Activated naive CD4-positive, alpha-beta T cell treated with anti-CD3 and anti-CD28 coated beads, Interleukin-2, amount 10 ng/mL, durations not matched to agents 7 days and 5 days (primary cell): Measurements from ENCODE around the gene TLN1.

Experiments
- CTCF ChIA-PET: fragments of 350-600 bp; sonication (Branson Sonifier 250); formaldehyde crosslinking; loops from one replicate; lab custom pipeline; 2021; ENCODE audit warnings: antibody characterized with exemption; lab: Charles Lee
- DNase-seq: peaks from one replicate; pipeline ENCODE4 v3.0.0-alpha.2; 2020
- H3K27ac Mint-ChIP-seq: one replicate; pipeline ENCODE4 v1.8.0; 2021; ENCODE audit warnings: mild to moderate bottlenecking, moderate library complexity, mixed read lengths
- H3K27me3 Mint-ChIP-seq: one replicate; pipeline ENCODE4 v1.8.0; 2021; ENCODE audit warnings: mild to moderate bottlenecking, mixed read lengths
- H3K36me3 Mint-ChIP-seq: one replicate; pipeline ENCODE4 v1.8.0; 2021; ENCODE audit warnings: mixed read lengths
- H3K4me1 Mint-ChIP-seq: one replicate; pipeline ENCODE4 v1.8.0; 2021; ENCODE audit warnings: mixed read lengths
- H3K4me3 Mint-ChIP-seq: one replicate; pipeline ENCODE4 v1.8.0; 2021; ENCODE audit warnings: mild to moderate bottlenecking, moderate library complexity, mixed read lengths
- H3K9me3 Mint-ChIP-seq: one replicate; pipeline ENCODE4 v1.8.0; 2021; ENCODE audit warnings: mixed read lengths

TLN1 gene

GRCh38 chr9:35702696-35703095 is 29.3 kb downstream of the TLN1 start:
- no peak overlapping the region for H3K27ac Mint-ChIP-seq
- H3K4me3 Mint-ChIP-seq = no peak overlapping the region
- peaks cover 45% of the 10 kb centered on the region for H3K36me3 Mint-ChIP-seq
- CTCF ChIA-PET = interaction anchor here (1.2 kb wide), 1 partner anchor 99 kb away, joined by 3 read pairs; no protein-coding TSS in a partner anchor
- no peak for DNase-seq
- no peaks in the 10 kb centered on the region for H3K27me3 Mint-ChIP-seq
- no peaks in the 10 kb centered on the region for H3K4me1 Mint-ChIP-seq
- H3K9me3 Mint-ChIP-seq = no peaks in the 10 kb centered on the region

- H3K27me3 Mint-ChIP-seq = no peaks in the 10 kb centered on the region
- no peaks in the 10 kb centered on the region for H3K9me3 Mint-ChIP-seq
- CTCF ChIA-PET = interaction anchor here (0.6 to 1.8 kb wide), 4 partner anchors 26 to 82 kb away, joined by 3 to 4 read pairs (median 4); no protein-coding TSS in a partner anchor
- H3K4me3 Mint-ChIP-seq = no peak overlapping the region
- DNase-seq = no peak
- H3K4me1 Mint-ChIP-seq = no peaks in the 10 kb centered on the region
- H3K36me3 Mint-ChIP-seq = peaks cover 45% of the 10 kb centered on the region
- no peak overlapping the region for H3K27ac Mint-ChIP-seq
Measured at GRCh38 chr9:35700942-35701341, 31.1 kb downstream of the TLN1 start.

- CTCF ChIA-PET = interaction anchor here (0.7 to 1.8 kb wide), 3 partner anchors 29 to 91 kb away, joined by 3 to 4 read pairs (median 4); no protein-coding TSS in a partner anchor
- Mint-ChIP-seq H3K9me3 (no peaks in the 10 kb centered on the region), H3K4me3 (no peak overlapping the region), H3K27me3 (no peaks in the 10 kb centered on the region), H3K4me1 (no peaks in the 10 kb centered on the region), H3K27ac (no peak overlapping the region), H3K36me3 (peaks cover 42% of the 10 kb centered on the region)
- DNase-seq = no peak
Measured at GRCh38 chr9:35700031-35700430, 32.0 kb downstream of the TLN1 start.

GRCh38 chr9:35698231-35698630 is 33.8 kb downstream of the TLN1 start:
- Mint-ChIP-seq H3K4me3 (no peak overlapping the region), H3K9me3 (no peaks in the 10 kb centered on the region), H3K4me1 (no peaks in the 10 kb centered on the region), H3K36me3 (peaks cover 26% of the 10 kb centered on the region), H3K27me3 (no peaks in the 10 kb centered on the region), H3K27ac (no peak overlapping the region)
- CTCF ChIA-PET = interaction anchor here (1.4 to 6.4 kb wide), 10 partner anchors 9 to 107 kb away, joined by 3 to 96 read pairs (median 22); partner anchors contain the start of genes ARHGEF39, CCDC107, CREB3 and RMRP
- DNase-seq = no peak

- H3K4me1 Mint-ChIP-seq = no peaks in the 10 kb centered on the region
- H3K9me3 Mint-ChIP-seq = no peaks in the 10 kb centered on the region
- no peak for DNase-seq
- no peak overlapping the region for H3K27ac Mint-ChIP-seq
- CTCF ChIA-PET = interaction anchor here (1.2 to 6.4 kb wide), 18 partner anchors 9 to 136 kb away, joined by 3 to 96 read pairs (median 14); partner anchors contain the start of genes ARHGEF39, CCDC107, CREB3 and GBA2
- H3K27me3 Mint-ChIP-seq = no peaks in the 10 kb centered on the region
- H3K36me3 Mint-ChIP-seq = peaks cover 21% of the 10 kb centered on the region
- no peak overlapping the region for H3K4me3 Mint-ChIP-seq
Measured at GRCh38 chr9:35697486-35697885, 34.5 kb downstream of the TLN1 start.

- H3K4me1 Mint-ChIP-seq = peaks cover 4% of the 10 kb centered on the region
- peaks cover 21% of the 10 kb centered on the region for H3K36me3 Mint-ChIP-seq
- DNase-seq = peak; percentile 66
- H3K9me3 Mint-ChIP-seq = no peaks in the 10 kb centered on the region
- H3K27me3 Mint-ChIP-seq = no peaks in the 10 kb centered on the region
- CTCF ChIA-PET = interaction anchor here (0.7 to 6.4 kb wide), 42 partner anchors 9 to 185 kb away, joined by 3 to 96 read pairs (median 5); partner anchors contain the start of genes ARHGEF39, CCDC107, CD72 and CREB3
- peak overlapping the region; percentile 50 for H3K27ac Mint-ChIP-seq
- H3K4me3 Mint-ChIP-seq = no peak overlapping the region
Measured at GRCh38 chr9:35696520-35697215, 35.3 kb downstream of the TLN1 start.

- H3K27me3 Mint-ChIP-seq = peaks cover 3% of the 10 kb centered on the region
- no peak for DNase-seq
- H3K27ac Mint-ChIP-seq = no peak overlapping the region
- no peaks in the 10 kb centered on the region for H3K9me3 Mint-ChIP-seq
- H3K36me3 Mint-ChIP-seq = peaks cover 21% of the 10 kb centered on the region
- H3K4me3 Mint-ChIP-seq = no peak overlapping the region
- CTCF ChIA-PET = interaction anchor here (0.6 to 6.4 kb wide), 38 partner anchors 8 to 1589 kb away, joined by 3 to 96 read pairs (median 6); partner anchors contain the start of genes ARHGEF39, CCDC107, CD72 and CREB3
- H3K4me1 Mint-ChIP-seq = peaks cover 11% of the 10 kb centered on the region
Measured at GRCh38 chr9:35695943-35696401, 36.0 kb downstream of the TLN1 start.

GRCh38 chr9:35691757-35692301 is 40.2 kb downstream of the TLN1 start:
- Mint-ChIP-seq H3K27me3 (peaks cover 20% of the 10 kb centered on the region), H3K4me3 (peak overlapping the region; percentile 80), H3K27ac (no peak overlapping the region), H3K9me3 (no peaks in the 10 kb centered on the region), H3K36me3 (peaks cover 10% of the 10 kb centered on the region), H3K4me1 (peaks cover 27% of the 10 kb centered on the region)
- no peak for DNase-seq
- CTCF ChIA-PET = interaction anchor here (0.6 to 2.3 kb wide), 5 partner anchors 19 to 81 kb away, joined by 3 to 6 read pairs (median 4); partner anchors contain the start of gene CA9

GRCh38 chr9:35691334-35691650 is 40.7 kb downstream of the TLN1 start:
- CTCF ChIA-PET = interaction anchor here (1.0 to 2.3 kb wide), 4 partner anchors 18 to 80 kb away, joined by 3 to 6 read pairs (median 4); partner anchors contain the start of gene CA9
- peaks cover 20% of the 10 kb centered on the region for H3K27me3 Mint-ChIP-seq

GRCh38 chr9:35690614-35691333 is 41.2 kb downstream of the TLN1 start:
- Mint-ChIP-seq H3K27me3 (peaks cover 20% of the 10 kb centered on the region), H3K9me3 (no peaks in the 10 kb centered on the region), H3K36me3 (peaks cover under 1% of the 10 kb centered on the region), H3K4me3 (peak overlapping the region; percentile 80), H3K4me1 (peaks cover 27% of the 10 kb centered on the region), H3K27ac (no peak overlapping the region)
- CTCF ChIA-PET = interaction anchor here (0.9 to 2.3 kb wide), 4 partner anchors 18 to 80 kb away, joined by 3 to 6 read pairs (median 4); partner anchors contain the start of gene CA9
- peak; percentile 66 for DNase-seq

More at GRCh38 chr9:35691334-35691650, 40.7 kb downstream of the TLN1 start:
- Mint-ChIP-seq H3K9me3 (no peaks in the 10 kb centered on the region), H3K27ac (no peak overlapping the region), H3K4me3 (peak overlapping the region; percentile 80), H3K36me3 (peaks cover 5% of the 10 kb centered on the region), H3K4me1 (peaks cover 27% of the 10 kb centered on the region)
- DNase-seq = no peak

GRCh38 chr9:35690294-35690613 is 41.7 kb downstream of the TLN1 start:
- no peak for DNase-seq
- H3K9me3 Mint-ChIP-seq = no peaks in the 10 kb centered on the region
- H3K27ac Mint-ChIP-seq = no peak overlapping the region
- peaks cover 20% of the 10 kb centered on the region for H3K27me3 Mint-ChIP-seq
- CTCF ChIA-PET = interaction anchor here (0.9 to 2.3 kb wide), 2 partner anchors 43 to 79 kb away, joined by 3 to 4 read pairs; no protein-coding TSS in a partner anchor
- peaks cover 27% of the 10 kb centered on the region for H3K4me1 Mint-ChIP-seq
- peak overlapping the region; percentile 69 for H3K4me3 Mint-ChIP-seq
- H3K36me3 Mint-ChIP-seq = no peaks in the 10 kb centered on the region

GRCh38 chr9:35689542-35690293 is 42.3 kb downstream of the TLN1 start, which contains the start of gene TPM2:
TPM2 (minus strand) TSS chr9:35689925; CDS start chr9:35689817, 108 bp downstream.
- Mint-ChIP-seq H3K36me3 (no peaks in the 10 kb centered on the region), H3K9me3 (no peaks in the 10 kb centered on the region), H3K4me1 (peaks cover 27% of the 10 kb centered on the region), H3K4me3 (peak within 1 kb of the TSS; percentile 80), H3K27ac (peak within 1 kb of the TSS; percentile 3), H3K27me3 (peaks cover 20% of the 10 kb centered on the region)
- no peak for DNase-seq
- CTCF ChIA-PET = interaction anchor here (2.3 kb wide), 1 partner anchor 79 kb away, joined by 4 read pairs; no protein-coding TSS in a partner anchor
